ENCODE data around the gene CST3. TPM values are rescaled to one million over a fixed set of nuclear protein-coding genes. Genes with fewer than 3 reads are reported as not detected.

The CST3 gene
- polyA plus RNA-seq, 1 experiment: 458 TPM

GRCh38 chr20:23644164-23644563 lies 6.4 kb upstream of the CST3 start:
- ChIA-PET CTCF (no interaction called here), POLR2A (no interaction called here)
- no peak for DNase-seq (ENCODE audit: low read depth)
- Histone ChIP-seq H3K36me3 (ENCODE audit: control insufficient read depth, insufficient read depth, low read length) (no peaks in the 10 kb centered on the region), H3K27me3 (ENCODE audit: control insufficient read depth, insufficient read depth, low read length) (no peaks in the 10 kb centered on the region; the same call in 1 of the 2 replicates), H3K4me3 (ENCODE audit: low read depth, low read length) (no peak overlapping the region)
- TF ChIP-seq CTCF (IDR thresholded peaks at IDR 0.05; ENCODE audit: insufficient read depth, low read depth, low read length): no peak

GRCh38 chr20:23643659-23644058 lies 5.9 kb upstream of the CST3 start:
- H3K4me3 ChIP-seq (ENCODE audit: low read depth, low read length): no peak overlapping the region
- H3K27me3 ChIP-seq (ENCODE audit: control insufficient read depth, insufficient read depth, low read length): no peaks in the 10 kb centered on the region; the same call in 1 of the 2 replicates
- DNase-seq (ENCODE audit: low read depth): no peak
- no peak for TF ChIP-seq CTCF (IDR thresholded peaks at IDR 0.05; ENCODE audit: insufficient read depth, low read depth, low read length)
- no peaks in the 10 kb centered on the region for H3K36me3 ChIP-seq (ENCODE audit: control insufficient read depth, insufficient read depth, low read length)
- POLR2A ChIA-PET: no interaction called here
- CTCF ChIA-PET: no interaction called here

- CTCF ChIA-PET: no interaction called here
- Histone ChIP-seq H3K36me3 (ENCODE audit: control insufficient read depth, insufficient read depth, low read length) (no peaks in the 10 kb centered on the region), H3K27me3 (ENCODE audit: control insufficient read depth, insufficient read depth, low read length) (no peaks in the 10 kb centered on the region), H3K4me3 (ENCODE audit: low read depth, low read length) (no peak overlapping the region)
- TF ChIP-seq CTCF (IDR thresholded peaks at IDR 0.05; ENCODE audit: insufficient read depth, low read depth, low read length): no peak
- POLR2A ChIA-PET: no interaction called here
- DNase-seq (ENCODE audit: low read depth): peak; percentile 35
Measured at GRCh38 chr20:23641936-23642751, 4.4 kb upstream of the CST3 start.

- no peak for DNase-seq (ENCODE audit: low read depth)
- CTCF ChIA-PET: interaction anchor here (0.6 kb wide), 1 partner anchor 199 kb away, joined by 3 read pairs; no protein-coding TSS in a partner anchor
- no peak overlapping the region for H3K4me3 ChIP-seq (ENCODE audit: low read depth, low read length)
- H3K36me3 ChIP-seq (ENCODE audit: control insufficient read depth, insufficient read depth, low read length): no peaks in the 10 kb centered on the region
- no peaks in the 10 kb centered on the region for H3K27me3 ChIP-seq (ENCODE audit: control insufficient read depth, insufficient read depth, low read length)
- TF ChIP-seq CTCF (IDR thresholded peaks at IDR 0.05; ENCODE audit: insufficient read depth, low read depth, low read length): no peak
- POLR2A ChIA-PET: no interaction called here
Measured at GRCh38 chr20:23640671-23641667, 3.2 kb upstream of the CST3 start.

GRCh38 chr20:23640018-23640601 lies 2.4 kb upstream of the CST3 start:
- Histone ChIP-seq H3K36me3 (ENCODE audit: control insufficient read depth, insufficient read depth, low read length) (no peaks in the 10 kb centered on the region), H3K27me3 (ENCODE audit: control insufficient read depth, insufficient read depth, low read length) (no peaks in the 10 kb centered on the region), H3K4me3 (ENCODE audit: low read depth, low read length) (no peak overlapping the region)
- ChIA-PET CTCF (no interaction called here), POLR2A (no interaction called here)
- no peak for TF ChIP-seq CTCF (IDR thresholded peaks at IDR 0.05; ENCODE audit: insufficient read depth, low read depth, low read length)
- DNase-seq (ENCODE audit: low read depth): no peak
